ENCODE results near the gene LHX8. TPM values are rescaled to one million over a fixed set of nuclear protein-coding genes. Genes with fewer than 3 reads are reported as not detected.
A peak's percentile ranks its signal among the peaks of the same experiment; 100 is the strongest.

The LHX8 gene
- total RNA-seq, 1 experiment from 2014 or later: not detected

- Mint-ChIP-seq H3K27ac (ENCODE audit: low read depth, unreplicated experiment) (no peak overlapping the region), H3K36me3 (ENCODE audit: insufficient read depth, unreplicated experiment) (no peaks in the 10 kb centered on the region), H3K4me3 (ENCODE audit: unreplicated experiment) (no peak overlapping the region), H3K9me3 (ENCODE audit: unreplicated experiment) (no peaks in the 10 kb centered on the region), H3K4me1 (ENCODE audit: insufficient read depth, unreplicated experiment) (peaks cover 3% of the 10 kb centered on the region), H3K27me3 (ENCODE audit: insufficient read depth, unreplicated experiment) (peaks cover 7% of the 10 kb centered on the region)
- peak; percentile 52 for DNase-seq (ENCODE audit: unreplicated experiment)
- ChIA-PET POLR2A (interaction anchor here (1.0 to 1.2 kb wide), 2 partner anchors 436 to 442 kb away, joined by 3 read pairs; no protein-coding TSS in a partner anchor), CTCF (interaction anchor here (0.6 to 4.5 kb wide), 47 partner anchors 9 to 709 kb away, joined by 3 to 56 read pairs (median 4); partner anchors contain the start of genes CRYZ and TYW3)
- no TSS peak for BruUV-seq (replicated peaks)
- peak; percentile 79 for TF ChIP-seq CTCF (IDR thresholded peaks at IDR 0.05; ENCODE audit: unreplicated experiment)
- intact Hi-C loops (cut with micrococcal nuclease): loop anchor here (1.0 kb wide), 2 partner anchors 150 to 431 kb away; no protein-coding TSS in a partner anchor
Observed at GRCh38 chr1:75203415-75204277, 69.5 kb downstream of the LHX8 start.

DNA sequence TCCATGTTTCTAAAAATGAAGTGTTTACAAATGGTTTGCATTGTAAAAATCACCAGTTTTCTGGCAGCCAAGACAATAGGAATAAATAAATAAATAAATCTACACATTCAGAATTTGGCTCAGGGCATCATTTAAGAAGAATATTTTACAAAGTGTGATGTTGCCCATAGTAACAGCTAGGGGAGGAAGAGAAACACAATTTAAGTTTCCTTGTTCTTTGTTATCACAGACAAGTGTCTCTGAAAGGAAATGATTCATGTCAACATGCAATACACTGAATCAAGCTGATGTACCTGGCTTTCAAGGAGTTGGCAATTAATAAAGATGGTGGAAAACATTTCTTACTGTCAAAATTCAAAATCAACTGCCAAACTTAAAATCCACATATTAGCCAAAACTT, 74.7 kb downstream of the LHX8 start:
- ChIA-PET CTCF (interaction anchor here (0.6 to 3.9 kb wide), 6 partner anchors 24 to 437 kb away, joined by 3 to 16 read pairs (median 4); no protein-coding TSS in a partner anchor), POLR2A (interaction anchor here (0.7 kb wide), 1 partner anchor 799 kb away, joined by 3 read pairs; no protein-coding TSS in a partner anchor)
- no peaks in the 10 kb centered on the region for H3K9me3 Mint-ChIP-seq (ENCODE audit: unreplicated experiment)
- no peak for DNase-seq (ENCODE audit: unreplicated experiment)
- BruUV-seq (replicated peaks): no TSS peak
- H3K27ac Mint-ChIP-seq (ENCODE audit: low read depth, unreplicated experiment): no peak overlapping the region
- H3K4me1 Mint-ChIP-seq (ENCODE audit: insufficient read depth, unreplicated experiment): no peaks in the 10 kb centered on the region
- peaks cover 17% of the 10 kb centered on the region for H3K36me3 Mint-ChIP-seq (ENCODE audit: insufficient read depth, unreplicated experiment)
- no peaks in the 10 kb centered on the region for H3K27me3 Mint-ChIP-seq (ENCODE audit: insufficient read depth, unreplicated experiment)
- no peak for TF ChIP-seq CTCF (IDR thresholded peaks at IDR 0.05; ENCODE audit: unreplicated experiment)
- intact Hi-C loops (cut with micrococcal nuclease): no loop called here
- no peak overlapping the region for H3K4me3 Mint-ChIP-seq (ENCODE audit: unreplicated experiment)

Data from MCF 10A (cell line).